Hypothalamus (tissue), 51 donors: ENCODE measurements around the gene GCLC.
"Not testable (repeated sequence)": the region's sequence is repeated elsewhere in the genome, so short reads cannot be mapped to it uniquely, and the experiment has no call there.

ENCODE experiments used
- DNase-seq, 51 donors: peaks; one replicate each; lab custom pipeline; 2025; lab: John Stamatoyannopoulos, UW

GCLC gene

DNA sequence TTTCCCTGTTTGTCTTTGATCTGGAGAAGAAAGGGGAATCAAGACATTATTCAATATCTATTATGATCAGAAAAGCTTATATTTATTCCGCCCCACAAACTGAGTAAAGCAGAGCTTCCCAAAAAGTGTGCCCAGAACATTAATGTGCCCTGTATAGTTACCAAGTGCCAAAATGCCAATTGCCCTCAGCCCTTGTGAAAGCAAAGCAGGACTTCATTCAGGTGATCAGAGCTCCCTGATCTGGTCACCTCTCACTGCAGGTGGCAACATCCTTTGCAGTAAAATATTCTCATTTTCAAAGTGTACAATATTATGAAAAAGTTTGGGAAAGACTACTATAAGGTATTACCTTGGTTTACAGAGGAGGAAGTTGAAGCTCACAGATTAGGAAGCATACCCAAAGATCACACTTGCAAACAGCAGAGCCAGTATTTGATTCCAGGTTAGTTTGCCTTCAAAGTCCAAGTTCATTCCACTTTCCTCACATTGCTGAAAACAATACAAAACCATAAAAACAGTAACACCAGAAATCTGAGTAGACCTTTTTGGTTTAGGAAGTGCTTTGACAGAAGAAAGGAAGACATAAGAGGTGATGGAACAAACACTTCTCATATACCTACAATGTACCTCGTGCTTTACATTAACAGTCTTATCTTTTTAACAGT, 19.6 kb upstream of the GCLC start:
- no peak for DNase-seq

DNA sequence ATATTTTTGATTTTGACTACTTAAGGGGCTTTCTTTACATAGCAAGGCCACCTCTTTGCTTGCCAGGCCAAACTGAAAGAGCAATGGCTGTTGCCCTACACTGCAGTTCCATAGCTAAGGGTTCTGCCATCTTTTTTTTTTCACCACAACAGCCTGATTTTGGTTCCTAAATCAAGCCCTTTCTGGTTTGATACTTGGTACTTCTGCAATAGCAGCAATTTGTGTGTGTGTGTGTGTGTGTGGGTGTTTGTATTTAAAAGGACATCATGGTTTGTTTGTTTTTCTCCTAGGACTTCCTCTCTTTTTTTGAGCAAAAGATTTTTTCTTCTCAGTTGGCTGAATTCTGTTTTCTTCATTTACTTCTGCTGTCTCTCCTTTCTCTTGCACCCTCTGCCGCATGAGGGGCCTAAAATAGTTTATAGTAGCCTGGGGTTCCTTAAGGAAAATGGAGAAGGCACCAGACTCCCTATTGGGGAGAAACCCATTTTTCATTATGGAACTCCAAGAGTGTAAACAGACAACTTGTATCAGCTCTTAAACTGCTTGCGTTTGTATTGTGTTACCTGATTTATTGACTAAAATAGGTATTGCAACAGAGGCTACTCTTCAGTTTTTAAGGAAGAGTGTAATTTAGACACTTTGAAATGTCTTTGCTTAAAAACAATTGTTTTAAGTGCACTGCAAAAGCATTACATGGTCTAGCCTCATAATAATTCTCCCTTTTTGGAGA, 12.2 kb upstream of the GCLC start:
- no peak for DNase-seq

DNA sequence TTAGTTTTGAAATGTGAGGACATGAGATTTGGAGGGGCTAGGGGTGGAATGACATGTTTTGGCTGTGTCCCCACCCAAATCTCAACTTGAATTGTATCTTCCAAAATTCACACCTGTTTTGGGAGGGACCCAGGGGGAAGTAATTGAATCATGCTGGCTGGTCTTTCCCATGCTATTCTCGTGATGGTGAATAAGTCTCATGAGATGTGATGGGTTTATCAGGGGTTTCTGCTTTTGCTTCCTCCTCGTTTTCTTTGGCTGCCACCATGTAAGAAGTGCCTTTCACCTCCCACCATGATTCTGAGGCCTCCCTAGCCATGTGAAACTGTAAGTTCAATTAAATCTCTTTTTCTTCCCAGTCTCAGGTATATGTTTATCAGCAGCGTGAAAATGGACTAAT, 8.7 kb upstream of the GCLC start:
- DNase-seq = not testable (repeated sequence)

DNA sequence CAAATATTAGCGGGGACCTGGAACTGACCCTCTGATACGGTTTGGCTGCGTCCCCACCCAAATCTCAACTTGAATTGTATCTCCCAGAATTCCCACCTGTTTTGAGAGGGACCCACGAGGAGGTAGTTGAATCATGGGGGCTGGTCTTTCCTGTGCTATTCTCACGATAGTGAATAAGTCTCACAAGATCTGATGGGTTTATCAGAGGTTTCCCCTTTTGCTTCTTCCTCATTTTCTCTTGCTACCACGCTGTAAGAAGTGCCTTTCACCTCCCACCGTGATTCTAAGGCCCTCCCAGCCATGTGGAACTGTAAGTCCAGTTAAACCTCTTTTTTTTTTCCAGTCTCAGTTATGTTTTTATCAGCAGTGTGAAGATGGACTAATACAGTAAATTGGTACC, 6.8 kb upstream of the GCLC start:
- not testable (repeated sequence) for DNase-seq

DNA sequence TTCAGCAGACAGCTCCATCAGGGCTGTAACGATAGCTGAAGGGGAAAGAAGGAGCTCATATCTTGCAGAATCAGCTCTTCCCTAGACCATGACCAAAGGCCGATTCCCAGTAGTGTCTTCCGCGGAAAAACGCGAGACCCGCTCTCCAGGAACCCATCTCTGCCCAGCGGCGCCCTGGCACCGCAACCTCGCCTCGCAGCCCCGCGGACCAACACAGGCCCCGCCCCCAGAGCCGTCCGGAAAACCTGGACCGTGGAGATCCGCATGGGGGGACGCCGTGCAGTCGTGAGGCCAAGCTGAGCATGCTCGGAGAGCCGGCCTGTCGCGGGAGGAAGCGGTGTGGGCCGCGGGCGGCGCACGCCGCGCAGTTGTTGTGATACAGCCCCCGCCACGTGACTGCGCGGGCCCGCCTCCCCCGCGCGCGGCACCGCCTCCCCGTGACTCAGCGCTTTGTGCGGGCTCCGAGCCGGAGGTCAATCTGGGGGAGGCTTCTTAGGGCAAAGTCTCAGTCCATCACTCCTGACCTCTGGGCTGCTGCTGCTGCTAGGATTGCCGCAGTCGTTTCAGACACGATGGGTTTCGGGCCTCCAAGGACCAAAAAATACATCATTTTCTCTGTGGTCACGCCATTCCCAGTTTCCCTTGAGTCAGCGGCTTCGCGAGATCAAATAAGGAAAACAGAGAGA, 3.1 kb upstream of the GCLC start:
- DNase-seq = peak; percentile 87 to 98 (median 95)

DNA sequence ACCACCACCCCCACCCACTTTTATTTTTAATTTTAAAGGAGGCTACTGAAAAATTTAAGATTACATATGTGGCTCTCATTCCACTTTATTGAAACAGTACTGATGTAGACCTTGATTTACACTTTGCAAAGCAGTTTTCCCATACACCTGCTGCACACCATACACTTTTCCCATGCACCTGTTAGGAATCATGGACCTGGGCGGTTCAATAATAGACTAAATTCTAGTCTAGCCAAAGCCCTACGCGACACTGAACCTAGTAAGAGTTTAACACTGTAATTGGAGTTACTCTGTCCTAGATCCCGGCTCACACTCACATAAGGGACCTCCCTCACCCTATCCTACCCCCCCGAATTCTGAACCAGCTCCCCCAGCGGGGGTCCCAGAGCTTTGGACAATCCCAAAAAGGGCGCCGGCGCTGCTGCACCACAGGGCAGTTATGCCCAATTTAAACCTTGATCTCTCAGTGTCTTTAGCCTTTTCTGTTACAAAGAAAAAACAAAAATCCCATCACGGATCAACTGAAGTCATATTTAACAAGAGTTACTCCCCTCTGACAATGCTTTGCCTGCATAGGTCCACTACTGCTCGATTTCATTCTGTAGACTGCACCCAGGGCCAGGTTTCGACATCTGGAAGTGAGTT, 2.4 kb upstream of the GCLC start:
- peak in 3 of 51 donors; percentile 9 to 45 (median 42) for DNase-seq

DNA sequence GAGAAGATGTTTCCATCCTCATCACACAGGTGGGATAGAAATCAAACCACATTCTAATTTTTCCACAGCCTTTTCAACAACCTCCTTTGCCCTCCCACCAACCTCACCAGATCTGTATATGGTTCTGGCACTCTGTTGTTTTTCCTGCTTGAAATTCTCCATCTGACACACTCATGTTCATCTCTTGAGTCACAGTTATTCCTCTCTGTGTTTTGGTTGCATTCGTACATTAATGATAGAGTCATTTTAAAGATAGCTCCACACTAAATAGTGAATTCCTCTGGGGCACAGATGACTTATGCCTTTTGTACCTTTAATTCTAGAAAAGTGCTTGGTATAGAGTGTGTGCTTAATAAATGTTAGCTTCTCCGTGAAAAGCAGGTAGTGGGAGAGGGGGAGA, 1.4 kb upstream of the GCLC start:
- DNase-seq = no peak

DNA sequence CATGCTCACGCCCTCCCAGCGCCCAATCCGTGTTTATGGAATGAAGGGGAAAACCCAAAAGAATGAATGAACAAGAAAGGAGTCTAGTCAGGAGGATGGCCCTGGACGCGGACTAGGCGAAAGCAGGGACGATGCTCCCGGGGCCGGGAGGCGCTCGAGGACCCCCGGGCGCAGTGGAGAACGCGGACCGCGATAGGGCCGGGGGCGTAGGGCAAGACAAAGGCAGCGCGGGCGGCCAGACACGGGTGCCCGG, 758 bp downstream of the GCLC start:
- DNase-seq = peak in 4 of 51 donors; percentile 35 to 50 (median 41)

DNA sequence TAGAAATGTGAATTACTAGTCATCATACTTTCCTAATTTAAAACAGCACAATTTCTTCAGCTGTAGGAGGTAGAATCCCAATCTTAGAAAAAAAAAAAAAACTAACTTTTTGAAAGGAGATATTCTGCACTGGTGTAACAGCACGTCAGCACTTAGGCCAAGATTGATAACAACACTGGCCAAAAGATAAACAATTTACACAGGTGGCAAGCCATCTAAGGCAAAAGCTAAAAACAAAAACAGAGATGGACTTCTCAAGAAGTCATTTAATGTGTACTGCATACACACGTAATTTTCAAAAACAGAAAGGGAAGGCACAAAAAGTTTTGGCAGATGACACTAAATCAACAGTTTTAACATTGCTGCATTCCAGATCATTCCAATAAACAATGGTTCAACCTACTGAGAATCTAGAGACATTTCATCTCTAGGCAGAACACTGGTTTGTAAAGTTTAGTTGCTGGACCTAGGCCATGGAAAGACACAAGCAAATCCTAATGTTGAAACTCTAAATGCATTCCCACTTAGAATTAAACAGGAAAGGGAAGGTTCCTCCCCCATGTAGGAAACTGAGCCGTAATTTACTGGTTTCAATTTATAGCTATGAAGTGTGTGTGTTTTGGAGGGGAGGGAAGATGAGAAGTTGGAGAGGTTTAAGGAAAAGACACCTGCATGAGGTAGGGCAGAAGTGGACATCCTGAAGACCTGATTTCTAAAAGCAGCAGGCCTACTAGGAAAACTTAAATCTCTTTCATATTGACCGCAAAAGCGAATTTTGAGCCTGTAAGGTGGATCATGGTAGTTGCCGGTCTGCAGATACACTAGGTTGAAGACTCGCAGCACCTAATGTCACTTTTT, 1.3 kb downstream of the GCLC start:
- peak in 1 of 51 donors; percentile 55 for DNase-seq

DNA sequence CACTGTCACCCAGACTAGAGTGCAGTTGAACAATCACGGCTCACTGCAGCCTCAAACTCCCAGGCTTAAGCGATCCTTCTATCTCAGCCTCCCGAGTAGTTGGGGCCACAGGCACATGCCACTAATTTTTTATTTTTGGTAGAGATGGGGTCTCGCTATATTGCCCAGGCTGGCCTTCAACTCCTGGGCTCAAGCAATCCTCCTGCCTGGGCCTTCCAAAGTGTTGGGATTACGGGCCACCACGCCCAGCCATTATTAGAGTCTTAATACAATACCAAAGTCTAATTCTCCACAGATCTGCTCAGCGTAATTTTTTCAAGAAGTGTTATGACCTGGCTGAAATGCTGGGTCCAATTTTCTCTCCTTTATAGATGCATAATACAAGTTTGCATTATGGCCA, 3.0 kb downstream of the GCLC start:
- no peak for DNase-seq

DNA sequence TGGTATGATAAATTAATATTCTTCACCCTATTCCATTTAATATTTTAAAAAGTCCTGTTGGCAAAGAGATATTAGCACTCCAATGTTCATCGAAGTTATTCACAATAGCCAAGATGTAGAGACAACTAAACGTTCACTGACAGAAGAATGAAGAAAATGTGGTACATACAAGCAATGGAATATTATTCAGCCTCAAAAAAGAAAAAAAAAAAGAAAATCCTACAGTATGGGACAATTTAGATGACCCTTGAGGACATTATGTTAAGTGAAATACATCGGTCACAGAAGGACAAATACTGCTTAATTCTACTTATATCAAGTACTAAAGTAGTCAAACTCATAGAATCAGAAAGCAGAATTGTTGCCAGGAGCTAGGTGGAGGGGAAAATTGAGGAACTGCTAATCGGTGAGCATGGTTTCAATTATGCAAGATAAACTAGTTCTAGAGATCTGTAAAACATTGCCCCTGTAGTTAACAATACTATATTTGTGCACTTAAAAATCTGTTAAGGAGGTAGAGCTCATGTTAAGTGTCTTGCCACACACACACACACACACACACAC, 4.7 kb downstream of the GCLC start:
- DNase-seq = no peak

DNA sequence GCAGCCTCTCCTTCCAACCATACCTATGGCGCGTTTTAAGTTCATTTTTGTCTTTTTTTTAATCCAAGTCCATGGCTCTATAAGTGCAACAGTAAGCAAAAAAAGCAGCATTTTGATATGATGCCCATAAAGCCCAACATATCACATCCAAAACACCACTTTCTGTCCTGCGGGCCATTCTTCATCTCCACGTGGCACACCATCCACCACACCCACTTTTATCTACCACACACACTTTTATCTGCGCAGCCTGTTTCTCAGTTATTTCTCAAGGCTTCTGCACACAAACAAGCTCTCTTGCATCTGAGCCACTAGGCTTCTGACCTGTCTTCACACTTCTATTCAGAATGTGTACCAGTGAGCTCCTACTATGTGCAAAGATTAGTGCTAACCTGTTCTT, 5.3 kb downstream of the GCLC start:
- DNase-seq = no peak

DNA sequence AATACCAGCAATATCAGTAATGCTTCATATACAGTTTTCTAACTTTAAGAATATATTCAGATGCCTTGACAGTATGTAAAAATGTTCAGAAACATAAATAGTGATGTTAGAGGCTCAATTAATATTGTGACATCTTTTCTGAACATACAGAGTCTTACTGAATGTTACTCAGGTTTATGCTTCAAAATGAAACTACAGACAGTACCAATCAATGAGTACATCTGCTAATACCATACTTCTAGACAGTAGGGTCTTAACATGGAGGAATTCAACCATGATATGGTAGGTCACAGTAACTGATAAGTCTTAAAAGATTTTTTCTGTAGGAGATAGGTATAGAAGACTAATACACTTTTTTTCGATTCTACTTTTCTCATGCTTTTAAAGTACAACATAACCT, 8.3 kb downstream of the GCLC start:
- DNase-seq = no peak

DNA sequence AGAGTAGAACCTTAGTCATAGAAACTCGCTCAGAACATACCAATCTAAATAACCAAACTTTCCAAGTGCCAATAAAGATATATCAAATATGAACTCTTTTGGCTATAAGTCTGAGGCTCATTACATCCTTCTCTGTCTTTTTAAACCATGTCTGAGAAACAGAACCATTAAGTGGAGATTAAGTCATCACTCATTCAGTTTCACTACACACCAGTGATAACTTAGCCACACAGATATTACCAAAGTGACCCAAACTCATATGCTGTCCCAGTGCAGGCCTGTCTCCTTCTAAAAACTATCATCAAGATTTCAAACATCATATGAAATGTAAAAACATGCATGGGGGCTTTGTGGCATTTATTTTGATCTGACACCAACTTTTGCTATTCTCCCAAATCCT, 12.0 kb downstream of the GCLC start:
- no peak for DNase-seq

DNA sequence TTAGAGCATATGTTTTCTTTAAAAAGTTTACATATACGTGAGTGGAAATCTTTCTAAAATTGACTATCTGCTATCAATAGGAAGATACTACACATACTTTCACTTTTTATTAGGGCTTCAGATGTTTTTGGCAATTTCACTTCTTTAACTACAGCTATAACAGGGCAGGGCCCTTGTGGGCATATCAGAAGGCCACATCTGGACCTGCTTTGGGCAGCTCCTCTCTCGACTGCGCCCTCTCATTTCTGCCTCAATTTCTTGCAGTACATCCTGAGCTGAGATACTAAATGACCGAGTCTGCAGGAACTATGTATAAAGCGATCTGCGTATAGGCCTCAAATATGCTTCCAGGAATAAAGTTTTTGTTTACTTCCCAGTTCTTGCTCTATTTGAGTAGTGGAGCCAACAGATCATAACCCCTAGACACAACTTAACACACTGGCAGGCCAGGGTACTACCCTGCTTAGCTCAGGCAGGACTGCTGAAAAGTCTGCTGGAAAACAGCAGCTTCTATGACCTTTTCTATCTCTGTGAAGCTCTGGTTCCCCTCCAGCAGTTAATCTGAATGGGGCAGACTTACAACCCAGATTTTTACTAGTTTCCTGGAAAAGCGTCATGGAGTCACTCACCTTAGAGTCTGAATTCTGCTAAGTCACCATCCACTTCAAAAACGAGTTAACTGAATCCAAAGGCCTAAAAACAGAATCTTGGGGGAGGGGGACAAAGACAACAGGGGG, 12.7 kb downstream of the GCLC start:
- no peak for DNase-seq

DNA sequence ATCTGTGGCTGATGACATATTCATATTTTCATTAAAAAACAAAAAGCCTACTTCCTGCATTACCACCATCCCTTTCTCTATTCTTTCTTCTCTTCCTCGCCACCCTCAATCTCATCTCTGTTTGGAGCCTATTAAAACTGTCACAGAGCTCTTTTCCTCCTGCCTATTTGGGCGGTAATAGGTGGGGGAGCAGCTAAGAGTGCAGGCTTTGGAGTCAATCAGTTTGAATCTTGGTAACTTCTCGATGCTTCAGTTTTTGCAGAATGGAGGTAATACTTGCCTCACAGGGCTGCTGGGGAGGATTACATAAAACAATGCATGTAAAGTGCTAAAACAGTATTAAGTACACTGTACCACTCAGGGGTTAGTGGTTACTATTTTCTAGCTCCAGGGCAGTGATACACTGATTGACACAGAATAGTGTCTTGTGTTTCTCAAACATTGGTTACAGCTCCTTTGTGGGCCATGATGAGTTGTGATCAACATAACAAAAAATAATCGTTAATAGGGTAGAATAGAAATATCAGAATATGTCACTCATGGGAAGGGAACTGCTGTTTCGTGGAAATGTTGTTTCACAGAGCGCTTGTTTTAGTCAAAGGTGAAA, 14.0 kb downstream of the GCLC start:
- no peak for DNase-seq

DNA sequence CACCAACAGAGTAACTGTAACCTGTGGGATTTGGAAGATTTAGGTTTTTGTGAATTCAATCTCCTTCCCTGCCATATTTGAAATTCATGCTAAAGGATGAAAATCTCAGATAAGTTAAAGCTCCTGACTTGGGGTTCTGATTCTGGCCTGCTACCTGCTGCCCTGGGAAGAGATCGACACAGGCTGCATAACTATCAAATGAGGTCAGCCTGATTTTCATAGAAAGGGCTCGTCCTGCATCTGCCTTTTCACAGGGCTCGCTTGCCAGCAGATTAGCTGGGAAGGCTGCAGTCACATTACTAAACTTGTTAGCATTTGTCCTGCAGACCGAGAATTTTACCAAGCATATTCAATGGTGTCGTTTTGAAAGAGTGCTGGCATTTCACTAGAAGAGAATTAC, 14.6 kb downstream of the GCLC start:
- DNase-seq = peak in 1 of 51 donors; percentile 24

DNA sequence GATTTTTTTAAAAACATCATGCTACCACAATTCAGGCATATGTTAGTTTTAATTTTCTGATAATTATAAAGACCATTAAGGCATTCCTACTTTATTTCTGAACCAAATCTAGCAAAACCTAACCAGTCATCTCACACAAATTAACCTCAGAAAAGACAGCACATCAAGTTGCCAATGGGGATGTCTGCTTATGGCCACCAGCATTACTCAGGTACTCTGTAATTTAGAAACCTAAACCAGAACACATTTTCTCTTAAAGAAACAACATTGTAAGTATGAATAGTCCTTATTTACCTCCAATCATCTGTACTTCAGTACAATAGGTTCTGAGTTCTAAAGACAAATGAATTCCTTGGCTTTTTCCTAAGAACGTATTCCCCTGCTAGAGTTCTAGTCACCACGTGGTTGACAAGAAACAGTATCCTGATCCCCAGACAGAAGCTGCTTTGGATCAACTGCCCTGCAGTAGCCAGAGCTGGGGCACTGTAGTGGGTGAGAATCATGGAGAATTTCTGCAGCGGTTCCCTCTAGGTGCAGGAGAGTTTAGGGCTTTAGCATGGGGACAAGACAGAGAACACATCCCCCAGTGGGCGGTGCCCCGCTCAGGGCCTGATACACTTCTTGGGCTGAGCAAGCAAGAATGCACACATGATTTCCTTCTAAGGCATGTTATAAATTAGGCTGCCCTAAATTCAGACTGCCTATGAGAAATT, 15.4 kb downstream of the GCLC start:
- DNase-seq = no peak

DNA sequence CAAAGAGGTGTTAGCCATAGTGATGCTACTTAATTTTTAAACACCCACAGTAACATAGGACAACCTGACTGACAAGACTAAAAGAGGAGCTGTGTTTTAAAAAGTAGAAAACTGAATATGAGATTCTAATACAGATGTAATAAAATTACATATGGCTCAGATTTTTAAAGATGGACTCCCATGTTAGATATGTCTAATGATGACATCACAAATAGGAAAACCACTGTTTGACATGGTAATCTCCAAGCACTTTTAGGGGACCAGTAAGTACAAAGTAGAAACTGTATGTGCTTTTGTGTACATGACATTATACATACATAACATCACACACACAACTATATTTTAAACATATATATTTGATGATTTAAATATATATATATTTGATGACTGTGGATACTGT, 16.8 kb downstream of the GCLC start:
- no peak for DNase-seq
